GM12892 (cell line): ENCODE measurements around the gene KCNQ5.

Source experiments
- DNase-seq: peaks from one replicate; pipeline ENCODE4 v3.0.0; 2011; ENCODE audit not compliant: insufficient read length
- FAIRE-seq: peaks from 2 replicates; lab custom pipeline; 2011; peaks lifted over from hg19 to GRCh38; lab: Jason Lieb, UNC
- POLR2A ChIP-seq: IDR thresholded peaks from 2 replicates; pipeline ENCODE4 v1.6.1; 2011; ENCODE audit warnings: low read depth, low read length, control low read depth
- POLR2AphosphoS5 ChIP-seq: IDR thresholded peaks from 2 replicates; pipeline ENCODE4 v1.6.1; 2011; ENCODE audit warnings: low read depth, low read length, control low read depth
- TAF1 ChIP-seq: IDR thresholded peaks from 2 replicates; pipeline ENCODE4 v1.6.1; 2011; ENCODE audit warnings: low read depth, mild to moderate bottlenecking, control low read depth, low read length, borderline replicate concordance

The KCNQ5 gene

GRCh38 chr6:72657407-72658197 is 35.7 kb downstream of the KCNQ5 start:
- no peak for FAIRE-seq
- no peak for DNase-seq
- TF ChIP-seq POLR2A (no peak), TAF1 (no peak), POLR2AphosphoS5 (no peak)

- TF ChIP-seq POLR2AphosphoS5 (no peak), POLR2A (no peak)
- no peak for FAIRE-seq
- DNase-seq: no peak
Measured at GRCh38 chr6:72659754-72660153, 37.9 kb downstream of the KCNQ5 start.

GRCh38 chr6:72661411-72661810 is 39.5 kb downstream of the KCNQ5 start:
- FAIRE-seq: no peak
- TF ChIP-seq POLR2A (no peak), POLR2AphosphoS5 (no peak), TAF1 (no peak)
- no peak for DNase-seq

GRCh38 chr6:72665599-72665998 is 43.7 kb downstream of the KCNQ5 start:
- DNase-seq (no peak), FAIRE-seq (no peak)
- TF ChIP-seq POLR2AphosphoS5 (no peak), POLR2A (no peak), TAF1 (no peak)

GRCh38 chr6:72669324-72669723 is 47.5 kb downstream of the KCNQ5 start:
- DNase-seq: no peak
- no peak for TF ChIP-seq POLR2AphosphoS5
- no peak for TF ChIP-seq POLR2A
- no peak for TF ChIP-seq TAF1
- no peak for FAIRE-seq

GRCh38 chr6:72672906-72673305 is 51.0 kb downstream of the KCNQ5 start:
- TF ChIP-seq TAF1 (no peak), POLR2AphosphoS5 (no peak), POLR2A (no peak)
- FAIRE-seq (no peak), DNase-seq (no peak)

GRCh38 chr6:72674842-72675241 is 53.0 kb downstream of the KCNQ5 start:
- DNase-seq (no peak), FAIRE-seq (no peak)
- TF ChIP-seq POLR2AphosphoS5: no peak

GRCh38 chr6:72675396-72675795 is 53.5 kb downstream of the KCNQ5 start:
- DNase-seq: no peak
- no peak for FAIRE-seq
- TF ChIP-seq POLR2AphosphoS5 (no peak), TAF1 (no peak), POLR2A (no peak)

- FAIRE-seq (no peak), DNase-seq (no peak)
- TF ChIP-seq POLR2AphosphoS5 (no peak), POLR2A (no peak), TAF1 (no peak)
Measured at GRCh38 chr6:72676995-72677394, 55.1 kb downstream of the KCNQ5 start.

- FAIRE-seq: no peak
Measured at GRCh38 chr6:72677740-72678139, 55.9 kb downstream of the KCNQ5 start.

GRCh38 chr6:72683797-72684196 is 61.9 kb downstream of the KCNQ5 start:
- FAIRE-seq (peak; percentile 46), DNase-seq (peak; percentile 2)
- TF ChIP-seq POLR2A (no peak), POLR2AphosphoS5 (no peak), TAF1 (no peak)

More at GRCh38 chr6:72677740-72678139, 55.9 kb downstream of the KCNQ5 start:
- TF ChIP-seq TAF1 (no peak), POLR2A (no peak), POLR2AphosphoS5 (no peak)
- no peak for DNase-seq

- 0 out of 2 replicates have a peak, but pooled peaks have one; percentile 30 for TF ChIP-seq POLR2AphosphoS5
- peak; percentile 40; the same call in 1 of the 2 replicates for TF ChIP-seq POLR2A
- 0 out of 2 replicates have a peak, but pooled peaks have one; percentile 48 for TF ChIP-seq TAF1
- peak; percentile 16 for DNase-seq
- peak; percentile 98 for FAIRE-seq
Measured at GRCh38 chr6:72689107-72689954, 67.5 kb downstream of the KCNQ5 start.
